Measurements from ENCODE around the gene CWC27.
"Not testable (repeated sequence)": the region's sequence is repeated elsewhere in the genome, so short reads cannot be mapped to it uniquely, and the experiment has no call there.

CWC27 gene

DNA sequence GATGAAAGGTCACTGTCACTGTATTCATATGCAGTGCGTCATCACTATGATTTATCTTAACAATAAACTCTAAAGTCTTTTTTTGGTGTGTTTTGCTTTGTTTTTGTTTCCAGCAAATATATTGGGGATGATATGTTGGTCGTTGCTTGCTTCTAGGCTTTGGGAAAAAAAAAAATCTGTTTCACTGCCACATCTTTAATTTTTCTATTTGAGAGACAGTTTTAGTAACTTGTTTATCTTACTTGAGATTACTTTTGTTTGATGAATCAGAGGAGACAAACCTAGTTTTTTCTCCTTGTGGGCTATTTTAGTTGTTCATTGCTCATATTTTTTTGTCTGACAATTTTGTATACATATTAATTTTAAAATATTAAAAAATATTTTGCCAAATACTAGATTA is 19.4 kb downstream of the CWC27 start:
- no peak for DNase-seq (ENCODE audit: low read depth in 1 of 2, low spot score in 1 of 2)

DNA sequence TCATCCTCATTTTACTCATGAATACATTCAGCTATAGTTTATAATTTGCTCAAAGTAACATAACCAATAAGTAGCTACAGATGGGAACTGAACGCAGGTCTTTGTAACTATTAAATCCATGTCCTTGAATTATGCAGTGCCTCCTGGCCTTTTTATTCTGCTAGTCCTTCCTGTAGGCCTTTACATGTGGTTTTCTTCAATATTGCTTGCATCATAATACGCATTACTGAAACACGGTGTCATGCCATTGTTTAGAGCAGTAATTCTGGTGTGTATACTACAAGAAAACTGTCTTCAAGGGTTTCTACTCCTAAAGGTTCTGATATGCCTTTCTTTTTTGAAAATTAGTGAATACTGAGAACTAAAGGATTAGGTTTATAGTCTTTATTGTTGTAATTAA is 20.7 kb downstream of the CWC27 start:
- DNase-seq (ENCODE audit: low read depth in 1 of 2, low spot score in 1 of 2): no peak

GRCh38 chr5:64790210-64790609 is 21.5 kb downstream of the CWC27 start:
- no peak for DNase-seq (ENCODE audit: low read depth in 1 of 2, low spot score in 1 of 2)

DNA sequence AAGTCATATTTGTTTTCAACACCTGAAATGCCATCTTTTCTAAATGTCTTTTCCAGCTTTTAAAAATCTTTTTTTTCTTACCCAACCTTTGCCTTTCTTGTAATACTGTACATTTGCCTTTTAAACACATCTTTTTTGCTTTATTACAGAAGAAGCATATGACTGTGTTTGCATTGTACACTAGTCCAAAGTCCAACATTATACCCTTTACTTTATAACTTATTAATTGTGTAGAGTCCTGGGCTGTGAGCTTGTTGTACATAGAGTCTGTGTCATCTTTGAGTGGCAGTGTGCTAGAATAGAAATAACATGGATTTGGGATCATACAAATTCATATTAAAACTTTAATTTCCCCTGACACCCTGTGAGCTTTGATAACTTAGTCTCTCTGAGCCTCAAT is 23.7 kb downstream of the CWC27 start:
- no peak for DNase-seq (ENCODE audit: low read depth in 1 of 2, low spot score in 1 of 2)

GRCh38 chr5:64794053-64794770 is 25.5 kb downstream of the CWC27 start:
- no peak for DNase-seq (ENCODE audit: low read depth in 1 of 2, low spot score in 1 of 2)

GRCh38 chr5:64796301-64796700 is 27.6 kb downstream of the CWC27 start:
- DNase-seq (ENCODE audit: low read depth in 1 of 2, low spot score in 1 of 2): no peak

DNA sequence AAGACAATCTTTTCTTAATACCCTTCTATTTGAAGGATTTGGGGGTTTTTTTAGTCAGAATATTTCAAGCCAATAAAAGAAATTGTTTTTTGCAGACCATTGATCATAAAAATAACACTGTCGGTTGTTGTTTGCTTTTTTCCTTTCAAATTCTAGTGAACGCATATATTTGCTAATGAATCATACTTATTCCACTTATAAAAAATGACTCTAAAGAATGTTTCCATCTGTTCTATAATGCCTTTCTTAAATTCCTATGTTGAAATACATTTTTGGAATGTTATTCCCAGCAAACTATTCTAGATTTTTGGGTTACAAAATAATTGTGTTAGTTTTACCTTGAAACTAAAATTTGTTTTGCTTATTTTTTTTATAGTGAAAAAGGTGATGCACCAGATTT is 32.2 kb downstream of the CWC27 start:
- DNase-seq (ENCODE audit: low read depth in 1 of 2, low spot score in 1 of 2): no peak

- no peak for DNase-seq (ENCODE audit: low read depth in 1 of 2, low spot score in 1 of 2)
These were observed 37.8 kb downstream of the CWC27 start for GRCh38 chr5:64806537-64806936.

GRCh38 chr5:64807520-64807919 is 38.8 kb downstream of the CWC27 start:
- no peak for DNase-seq (ENCODE audit: low read depth in 1 of 2, low spot score in 1 of 2)

GRCh38 chr5:64811050-64811640 is 42.4 kb downstream of the CWC27 start:
- no peak for DNase-seq (ENCODE audit: low read depth in 1 of 2, low spot score in 1 of 2)

GRCh38 chr5:64814073-64814472 is 45.3 kb downstream of the CWC27 start:
- no peak for DNase-seq (ENCODE audit: low read depth in 1 of 2, low spot score in 1 of 2)

DNA sequence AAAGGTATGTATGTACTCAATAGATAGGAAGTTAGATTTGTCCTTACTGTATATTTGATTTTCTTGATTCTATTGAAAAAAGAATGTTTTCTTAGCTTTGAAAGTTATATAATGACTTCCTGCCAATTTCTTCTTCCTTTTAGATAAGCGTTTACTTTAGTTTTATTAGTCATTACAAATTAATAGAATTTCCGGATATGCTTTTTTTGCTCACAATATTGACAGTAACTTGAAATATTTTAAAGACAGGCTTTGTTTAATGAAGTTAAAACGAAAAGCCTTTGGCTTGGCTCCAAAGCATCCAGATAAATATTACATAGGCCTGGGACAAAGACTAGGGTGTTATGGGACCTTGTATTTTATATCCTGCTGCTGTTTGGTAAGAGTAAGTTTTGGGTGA is 49.5 kb downstream of the CWC27 start:
- no peak for DNase-seq (ENCODE audit: low read depth in 1 of 2, low spot score in 1 of 2)

DNA sequence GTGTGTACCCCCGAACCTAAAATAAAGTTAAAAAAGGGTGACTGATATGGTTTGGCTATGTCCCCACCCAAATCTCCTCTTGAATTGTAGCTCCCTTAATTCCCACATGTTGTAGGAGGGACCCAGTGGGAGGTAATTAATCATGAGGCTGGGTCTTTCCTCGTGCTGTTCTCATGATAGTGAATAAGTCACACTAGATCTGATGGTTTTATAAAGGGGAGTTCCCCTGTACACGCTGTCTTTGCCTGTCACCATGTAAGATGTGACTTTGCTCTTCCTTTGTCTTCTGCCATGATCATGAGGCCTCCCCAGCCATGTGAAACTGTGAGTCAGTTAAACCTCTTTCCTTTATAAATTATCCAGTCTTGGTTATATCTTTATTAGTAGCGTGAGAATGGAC is 50.6 kb downstream of the CWC27 start:
- not testable (repeated sequence) for DNase-seq (ENCODE audit: low read depth in 1 of 2, low spot score in 1 of 2)

DNA sequence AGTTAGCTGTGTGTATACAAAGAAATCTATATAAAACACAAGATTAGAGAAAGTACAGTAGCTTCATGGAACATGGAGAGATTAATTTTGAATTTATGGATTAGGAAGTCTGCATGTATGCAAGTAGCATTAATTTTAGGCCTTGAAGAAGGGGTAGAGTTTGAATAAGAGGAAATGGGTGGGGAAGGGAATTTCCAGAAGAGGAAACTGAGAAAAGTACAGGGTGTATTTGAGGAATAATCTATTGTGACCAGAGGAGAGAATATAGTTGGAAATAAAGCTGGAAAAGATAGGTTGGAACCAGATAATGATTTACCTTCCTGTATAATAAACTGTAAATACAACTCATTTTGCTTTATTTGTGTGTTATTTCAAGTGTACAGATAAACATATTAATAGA is 53.6 kb downstream of the CWC27 start:
- DNase-seq (ENCODE audit: low read depth in 1 of 2, low spot score in 1 of 2): no peak

- no peak for DNase-seq (ENCODE audit: low read depth in 1 of 2, low spot score in 1 of 2)
These were observed 57.8 kb downstream of the CWC27 start for GRCh38 chr5:64826541-64826940.

DNA sequence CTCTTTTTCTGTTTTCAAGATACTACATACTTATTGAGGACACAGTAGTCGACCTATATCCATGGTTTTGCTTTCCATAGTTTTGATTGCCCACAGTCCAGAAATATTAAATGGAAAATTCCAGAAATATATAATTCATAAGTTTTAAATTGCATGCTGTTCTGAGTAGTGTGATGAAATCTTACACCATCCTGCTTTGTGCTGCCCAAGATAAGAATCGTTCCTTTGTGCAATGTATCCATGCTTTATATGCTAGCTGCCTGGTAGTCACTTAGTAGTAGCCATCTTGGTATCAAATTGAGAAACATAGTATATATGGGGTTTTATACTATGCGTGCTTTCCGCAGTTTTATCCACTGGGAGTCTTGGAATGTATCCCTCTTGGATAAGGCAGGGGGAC is 59.0 kb downstream of the CWC27 start:
- DNase-seq (ENCODE audit: low read depth in 1 of 2, low spot score in 1 of 2): no peak

GRCh38 chr5:64830650-64831049 is 61.9 kb downstream of the CWC27 start:
- not testable (repeated sequence) for DNase-seq (ENCODE audit: low read depth in 1 of 2, low spot score in 1 of 2)

DNA sequence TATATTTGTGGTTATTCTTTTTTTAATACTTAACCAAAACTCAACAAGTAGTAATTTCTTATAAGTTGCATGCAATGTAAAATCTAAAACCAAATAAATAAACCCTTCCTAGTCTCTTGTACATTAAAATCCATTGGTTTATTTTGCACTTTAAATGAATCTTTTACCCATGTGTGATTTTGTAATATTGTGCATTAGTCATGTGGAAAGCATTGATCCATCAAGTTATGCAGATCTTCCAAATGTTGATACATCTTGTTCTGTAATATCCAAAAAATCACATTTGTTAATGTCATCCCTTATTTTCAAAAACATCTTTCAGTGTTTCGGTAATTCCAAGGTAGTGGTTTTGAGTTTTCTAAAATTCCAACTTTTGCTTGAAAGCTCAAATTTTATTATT is 63.3 kb downstream of the CWC27 start:
- DNase-seq (ENCODE audit: low read depth in 1 of 2, low spot score in 1 of 2): no peak

DNA sequence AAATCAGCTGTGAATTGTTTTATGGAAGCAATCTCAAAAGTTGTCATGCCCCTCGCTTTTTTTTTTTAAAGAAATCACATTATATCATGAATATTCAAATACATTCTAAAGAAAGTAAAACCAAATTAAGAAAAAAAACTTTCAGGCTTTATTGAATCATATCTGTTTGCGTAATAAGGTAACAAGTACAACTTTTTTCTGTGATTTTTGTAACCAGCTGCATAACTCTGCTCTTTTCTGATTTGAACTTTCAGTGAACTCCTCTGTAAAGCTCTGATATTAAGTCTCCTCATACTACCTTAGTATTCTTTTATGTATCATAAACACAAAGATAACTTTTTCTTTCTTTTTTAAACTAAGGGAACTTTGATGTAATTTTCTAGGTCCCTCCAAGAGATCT is 65.3 kb downstream of the CWC27 start:
- DNase-seq (ENCODE audit: low read depth in 1 of 2, low spot score in 1 of 2): no peak

- DNase-seq (ENCODE audit: low read depth in 1 of 2, low spot score in 1 of 2): no peak
These were observed 65.9 kb downstream of the CWC27 start for GRCh38 chr5:64834611-64835010.

GRCh38 chr5:64835266-64835665 is 66.5 kb downstream of the CWC27 start:
- no peak for DNase-seq (ENCODE audit: low read depth in 1 of 2, low spot score in 1 of 2)

DNA sequence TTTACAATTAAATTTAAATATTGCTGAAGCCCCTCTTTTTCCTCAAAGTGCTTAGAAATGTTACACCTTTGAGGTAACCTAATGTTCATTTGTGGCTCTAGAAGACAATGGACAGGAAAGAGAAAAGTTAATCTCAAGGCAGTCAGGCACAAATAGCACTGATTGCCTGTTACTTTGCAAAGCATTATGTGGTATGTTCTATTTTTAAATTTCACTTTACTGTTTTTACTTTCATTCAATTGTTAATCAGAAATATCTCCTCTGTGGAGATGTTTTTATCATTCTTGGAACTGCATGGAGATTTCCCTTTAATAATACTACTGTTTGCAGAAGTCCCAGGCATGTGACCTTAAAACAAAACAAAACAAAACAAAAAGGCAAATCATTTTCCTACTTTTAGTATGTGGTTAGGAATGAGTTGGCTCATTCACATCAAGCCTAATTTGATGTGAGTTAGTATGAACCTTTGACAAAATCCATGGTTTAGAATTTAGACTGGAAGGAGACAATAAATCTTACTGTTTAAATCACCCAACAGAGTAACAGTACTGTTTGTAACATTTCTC is 67.5 kb downstream of the CWC27 start:
- no peak for DNase-seq (ENCODE audit: low read depth in 1 of 2, low spot score in 1 of 2)

DNA sequence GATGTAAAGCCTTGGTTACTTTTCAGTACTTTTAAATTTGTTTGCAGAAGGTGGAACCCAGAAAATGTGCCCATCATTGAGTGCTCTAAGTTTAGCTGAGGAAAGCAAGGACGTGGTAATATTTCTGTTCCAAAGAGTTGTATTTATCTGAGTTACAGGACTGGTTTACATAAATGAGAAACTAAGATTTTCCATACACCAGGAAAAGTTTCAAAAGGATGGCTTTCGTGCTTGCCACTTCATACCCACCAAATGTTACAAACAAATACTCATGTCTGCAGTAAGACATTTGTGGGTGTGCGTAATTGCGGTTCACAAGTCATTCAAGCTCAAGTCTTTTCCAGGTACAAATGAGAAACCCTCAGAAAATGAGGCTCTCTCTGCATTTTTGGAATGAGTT is 68.1 kb downstream of the CWC27 start:
- DNase-seq (ENCODE audit: low read depth in 1 of 2, low spot score in 1 of 2): no peak
